Stimulated activated CD8-positive, alpha-beta memory T cell treated with anti-CD3 and anti-CD28 coated beads, Interleukin-15, amount 100 ng/mL, for 24 hours (primary cell): ENCODE data around the gene IL17A.

ENCODE experiments used
- DNase-seq: peaks from one replicate; pipeline ENCODE4 v3.0.0-alpha.2; 2020; ENCODE audit warnings: low read depth

The IL17A gene

GRCh38 chr6:52216932-52217575 lies 30.9 kb downstream of the IL17A start:
- DNase-seq = no peak

- DNase-seq = no peak
These were observed 31.6 kb downstream of the IL17A start for GRCh38 chr6:52217761-52218160.

- no peak for DNase-seq
These were observed 35.1 kb downstream of the IL17A start for GRCh38 chr6:52221302-52221701.

- DNase-seq = no peak
These were observed 41.3 kb downstream of the IL17A start for GRCh38 chr6:52227495-52227894.

GRCh38 chr6:52230685-52231084 lies 44.5 kb downstream of the IL17A start:
- DNase-seq = no peak

- no peak for DNase-seq
These were observed 45.4 kb downstream of the IL17A start for GRCh38 chr6:52231406-52232127.

GRCh38 chr6:52233005-52233404 lies 46.8 kb downstream of the IL17A start:
- no peak for DNase-seq

GRCh38 chr6:52233975-52234823 lies 48.0 kb downstream of the IL17A start:
- DNase-seq = no peak
